ENCODE results near the gene ING2. TPM values are rescaled to one million over a fixed set of nuclear protein-coding genes. Genes with fewer than 3 reads are reported as not detected.

ING2 gene, protein sequence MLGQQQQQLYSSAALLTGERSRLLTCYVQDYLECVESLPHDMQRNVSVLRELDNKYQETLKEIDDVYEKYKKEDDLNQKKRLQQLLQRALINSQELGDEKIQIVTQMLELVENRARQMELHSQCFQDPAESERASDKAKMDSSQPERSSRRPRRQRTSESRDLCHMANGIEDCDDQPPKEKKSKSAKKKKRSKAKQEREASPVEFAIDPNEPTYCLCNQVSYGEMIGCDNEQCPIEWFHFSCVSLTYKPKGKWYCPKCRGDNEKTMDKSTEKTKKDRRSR
- total RNA-seq (2022; extraction: Qiagen RNA extraction; ENCODE audit: low read depth), result 9.9 to 11.4 TPM (median 10.9 TPM) in 5 replicates

DNA sequence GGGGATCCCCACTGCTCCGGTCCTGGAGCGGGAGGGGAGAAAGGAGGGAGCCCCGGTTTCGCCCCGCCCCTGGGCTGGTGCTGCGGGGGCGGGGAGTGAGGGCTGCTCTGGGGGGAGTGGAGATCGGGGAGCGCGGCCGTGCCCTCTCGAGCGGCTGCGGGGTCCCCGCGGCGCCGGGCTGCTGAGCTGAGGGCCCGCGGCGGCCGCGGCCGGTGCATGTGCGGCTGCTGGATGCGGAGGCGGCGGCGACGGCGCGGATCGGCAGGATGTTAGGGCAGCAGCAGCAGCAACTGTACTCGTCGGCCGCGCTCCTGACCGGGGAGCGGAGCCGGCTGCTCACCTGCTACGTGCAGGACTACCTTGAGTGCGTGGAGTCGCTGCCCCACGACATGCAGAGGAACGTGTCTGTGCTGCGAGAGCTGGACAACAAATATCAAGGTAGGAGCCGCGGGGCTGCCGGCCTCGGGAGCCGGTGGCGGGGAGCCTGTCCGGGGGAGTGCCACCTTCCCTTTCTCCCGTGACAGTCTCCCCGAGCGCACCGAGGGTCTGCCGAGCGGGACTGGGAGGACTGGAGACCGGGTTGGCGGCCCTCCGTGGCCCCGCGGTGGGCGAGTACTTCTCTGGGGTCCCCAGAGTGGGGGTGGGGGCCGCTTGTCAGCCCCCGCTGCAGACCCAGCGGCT is at the start of gene ING2:
TSS of gene ING2 (plus strand) at position 129 of the 681 bp plus-strand sequence. CDS start at position 267, 138 bp downstream.

Other genes with a start within 250 kb of the ING2 start
- gene CLDN22, start 184.8 kb upstream of the ING2 start, total RNA-seq (2022; extraction: Qiagen RNA extraction; ENCODE audit: low read depth), result not detected in 5 replicates
- gene CLDN24, start 182.6 kb upstream of the ING2 start, total RNA-seq (2022; extraction: Qiagen RNA extraction; ENCODE audit: low read depth), result not detected in 5 replicates
- 11.1 to 14.2 TPM (median 11.6 TPM) in 5 replicates for gene CDKN2AIP, start 60.4 kb upstream of the ING2 start, total RNA-seq (2022; extraction: Qiagen RNA extraction; ENCODE audit: low read depth)
- 16.1 to 19.8 TPM (median 18.2 TPM) in 5 replicates for gene RWDD4, start 154.1 kb downstream of the ING2 start, total RNA-seq (2022; extraction: Qiagen RNA extraction; ENCODE audit: low read depth)
- gene TRAPPC11, start 154.2 kb downstream of the ING2 start, total RNA-seq (2022; extraction: Qiagen RNA extraction; ENCODE audit: low read depth), result 9.6 to 11.9 TPM (median 11.4 TPM) in 5 replicates

All from A549 treated with DMSO at 1 μM for 4 hours (cell line).